Stimulated activated naive CD8-positive, alpha-beta T cell treated with anti-CD3 and anti-CD28 coated beads, Interleukin-15, Interleukin-2, amounts not matched to agents 100 U/mL and 50 U/mL, for 24 hours (primary cell): ENCODE measurements around the gene PPP3CA.

Experiments
- ATAC-seq: fragments of 150-1000 bp; cut with Tn5 transposase; one replicate; pipeline ENCODE4 v1.10.0; 2021
- DNase-seq: peaks from one replicate; pipeline ENCODE4 v3.0.0; 2021

Gene PPP3CA

GRCh38 chr4:101347267-101347556 lies at the start of gene PPP3CA:
Gene PPP3CA (minus strand): TSS chr4:101347526.
- ATAC-seq (no peak), DNase-seq (no peak)

GRCh38 chr4:101393256-101393655 lies 45.9 kb upstream of the PPP3CA start:
- DNase-seq = peak; percentile 23
- ATAC-seq = peak; percentile 97

DNA sequence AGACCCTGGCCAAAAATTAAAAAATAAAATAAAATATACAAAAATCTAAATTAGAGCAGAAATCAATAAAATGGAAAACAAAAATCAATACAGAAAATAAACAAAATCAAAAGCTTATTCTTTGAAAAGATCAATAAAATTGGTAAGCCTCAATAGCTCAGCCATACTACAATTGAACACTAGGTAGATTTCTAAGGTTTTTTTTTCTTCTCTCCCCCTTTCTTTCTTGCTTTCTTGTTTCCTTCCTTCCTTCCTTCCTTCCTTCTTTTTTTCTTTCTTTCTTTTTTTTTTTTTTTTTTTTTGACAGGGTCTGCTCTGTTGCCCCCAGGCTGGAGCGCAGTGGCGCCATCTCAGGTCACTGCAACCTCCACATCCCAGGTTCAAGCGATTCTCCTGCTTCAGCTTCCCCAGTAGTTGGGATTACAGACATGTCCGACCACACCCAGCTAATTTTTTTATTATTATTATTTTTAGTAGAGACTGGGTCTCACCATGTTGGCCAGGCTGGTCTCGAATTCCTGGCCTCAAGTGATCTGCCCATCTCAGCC lies 23.4 kb upstream of the PPP3CA start:
- no peak for ATAC-seq
- no peak for DNase-seq

- ATAC-seq (no peak), DNase-seq (no peak)
Observed at GRCh38 chr4:101367201-101367600, 19.9 kb upstream of the PPP3CA start.

DNA sequence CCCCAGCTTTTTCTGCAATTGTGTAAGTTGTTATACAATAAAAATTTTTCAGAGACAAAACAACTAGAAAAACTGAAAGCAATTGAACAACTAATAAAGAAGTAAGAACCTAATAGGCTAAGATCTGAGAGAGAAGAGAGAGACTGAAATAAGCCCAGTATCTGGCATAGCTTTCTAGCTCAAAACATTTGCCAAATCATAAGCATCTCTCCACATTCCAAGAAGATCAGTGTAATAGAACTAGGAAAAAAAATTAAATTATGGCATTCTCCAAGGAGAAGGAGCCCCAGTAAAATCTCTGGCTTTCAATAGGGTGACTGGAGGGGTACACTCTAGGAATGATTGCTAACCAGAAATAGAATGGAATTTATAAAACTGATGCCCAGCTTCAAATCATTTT lies 19.0 kb upstream of the PPP3CA start:
- DNase-seq (no peak), ATAC-seq (no peak)

DNA sequence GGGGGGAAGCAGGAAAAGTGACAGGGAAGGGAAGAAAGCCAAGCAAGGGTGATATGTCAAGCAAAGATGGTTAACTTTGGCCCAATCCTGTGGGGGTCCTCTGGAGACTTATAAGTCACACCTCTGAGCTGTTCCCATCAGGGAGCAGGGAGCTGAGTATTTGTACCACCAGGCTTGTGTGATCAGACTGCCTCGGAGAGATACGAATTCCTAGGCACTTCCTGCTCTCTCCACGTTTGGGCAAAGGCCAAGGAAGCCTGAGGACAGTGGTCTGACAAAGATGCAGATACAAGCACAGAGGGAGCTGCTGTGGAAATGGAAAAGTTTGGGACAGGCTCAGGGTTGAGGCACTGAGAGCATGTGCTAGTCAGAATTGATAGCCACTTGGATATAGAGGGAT lies 10.4 kb upstream of the PPP3CA start:
- ATAC-seq (no peak), DNase-seq (no peak)

- ATAC-seq (no peak), DNase-seq (no peak)
Observed at GRCh38 chr4:101356928-101357327, 9.6 kb upstream of the PPP3CA start.

DNA sequence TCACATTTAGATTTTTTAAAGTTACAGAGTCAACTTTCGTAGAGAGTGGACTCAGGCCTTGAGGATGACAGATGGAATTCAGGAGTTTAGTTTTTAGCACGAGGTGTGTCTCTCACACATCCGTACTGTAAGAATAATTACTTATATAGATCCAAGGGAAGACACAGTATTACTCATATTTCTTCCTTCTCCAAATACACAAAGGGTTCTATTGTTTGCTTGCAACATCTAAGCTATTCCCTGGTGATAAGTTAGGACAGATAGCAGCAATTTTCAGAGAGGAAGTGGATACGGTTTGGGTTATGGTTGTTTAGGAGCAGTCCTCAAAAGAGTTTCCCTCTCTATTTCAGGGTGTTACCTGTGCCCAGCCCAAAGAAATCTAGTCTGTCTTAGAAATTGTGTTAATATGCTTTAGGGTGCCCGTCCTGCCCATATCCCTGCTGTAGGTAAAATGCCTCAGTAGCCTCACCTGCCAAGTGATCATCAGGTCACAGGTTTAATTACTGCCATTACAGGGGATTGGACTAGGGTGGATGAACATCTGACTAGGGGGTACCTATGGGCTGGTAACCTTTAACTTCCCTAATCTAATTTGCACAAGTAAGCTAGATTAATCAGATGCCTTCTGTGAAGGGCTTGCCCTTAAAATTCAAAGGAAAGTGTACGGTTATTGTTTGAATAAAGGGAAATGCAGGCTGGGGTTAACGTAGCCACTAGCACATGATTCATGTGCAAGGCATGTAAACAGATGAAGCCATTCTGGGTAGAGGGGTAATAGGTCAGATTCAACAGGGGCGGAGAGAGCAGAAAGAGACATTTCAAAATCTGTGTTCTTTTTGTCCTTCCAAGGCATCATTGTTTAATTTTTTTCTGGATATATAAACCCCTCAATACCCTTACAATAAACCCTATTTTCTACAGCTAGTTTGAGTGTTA lies 8.7 kb upstream of the PPP3CA start:
- ATAC-seq (no peak), DNase-seq (no peak)

DNA sequence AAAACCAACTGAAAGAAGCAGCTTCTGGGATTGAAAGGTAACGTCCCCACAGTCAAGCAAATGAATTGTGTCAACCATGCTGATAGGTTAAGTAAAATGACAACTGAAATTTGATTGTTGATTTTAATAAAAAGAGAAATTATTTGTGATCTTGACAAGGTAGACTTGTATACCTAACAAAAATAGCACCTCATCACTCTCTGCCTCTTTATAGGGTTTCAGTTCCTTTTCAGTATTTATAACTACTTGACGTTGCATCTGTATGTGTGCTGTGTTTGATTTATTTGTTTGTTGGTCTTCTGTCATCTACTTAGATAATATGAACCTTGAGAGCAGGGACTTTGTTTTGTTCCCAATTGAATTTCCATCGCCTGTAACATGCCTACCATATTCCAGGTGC lies 7.9 kb upstream of the PPP3CA start:
- DNase-seq (no peak), ATAC-seq (no peak)

DNA sequence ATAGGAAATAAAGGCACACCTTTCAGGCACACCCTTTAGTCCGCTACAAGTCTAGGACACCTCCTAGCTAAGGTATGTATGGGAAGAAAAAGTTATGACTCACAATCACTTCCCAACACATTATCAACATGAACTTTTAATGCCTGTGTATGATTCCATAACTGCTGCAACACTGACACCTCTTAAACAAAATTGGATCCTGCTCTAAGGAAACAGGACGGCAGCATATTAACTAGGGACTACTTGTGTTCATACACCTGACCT lies 2.4 kb upstream of the PPP3CA start:
- no peak for DNase-seq
- ATAC-seq = no peak

DNA sequence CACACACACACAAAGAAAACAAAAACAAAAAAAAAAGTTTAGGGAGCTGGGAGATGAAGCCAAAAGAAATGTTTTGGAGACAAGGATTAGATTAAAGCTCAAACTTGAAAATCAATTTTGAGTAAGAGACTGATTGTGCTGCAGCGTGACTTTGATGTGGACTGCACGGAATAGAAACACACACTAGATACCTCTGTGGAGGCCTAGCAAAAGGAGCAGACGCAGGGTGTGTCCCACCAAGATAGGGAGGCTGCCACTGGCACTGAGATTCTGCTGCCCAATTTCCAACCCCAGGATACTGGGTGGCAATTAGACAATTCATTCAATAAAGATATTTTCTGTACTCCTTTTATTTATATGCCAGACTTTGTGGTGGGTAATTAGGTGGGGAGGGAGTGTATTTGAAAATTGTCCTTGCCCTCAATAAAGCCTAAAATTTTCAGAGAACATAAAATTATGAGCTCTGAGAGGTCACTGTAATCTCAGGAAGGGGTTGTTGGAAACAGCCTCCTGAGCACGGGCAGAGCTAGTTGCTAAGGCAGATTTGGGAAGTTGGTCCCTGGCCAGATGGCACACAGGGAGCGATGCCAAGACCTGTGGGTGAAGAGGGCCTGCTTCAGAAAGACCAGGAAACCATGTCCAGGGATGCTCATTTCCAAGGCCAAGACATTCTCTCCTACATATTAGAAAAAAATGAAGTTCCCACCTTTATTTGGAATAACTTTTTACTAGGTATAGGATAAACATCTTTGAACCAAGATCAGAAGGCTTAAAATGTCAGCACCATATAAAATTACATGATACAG lies 1.9 kb upstream of the PPP3CA start:
- ATAC-seq = no peak
- DNase-seq = no peak

- no peak for DNase-seq
- ATAC-seq = no peak
Observed at GRCh38 chr4:101348367-101348827, 1.1 kb upstream of the PPP3CA start.

DNA sequence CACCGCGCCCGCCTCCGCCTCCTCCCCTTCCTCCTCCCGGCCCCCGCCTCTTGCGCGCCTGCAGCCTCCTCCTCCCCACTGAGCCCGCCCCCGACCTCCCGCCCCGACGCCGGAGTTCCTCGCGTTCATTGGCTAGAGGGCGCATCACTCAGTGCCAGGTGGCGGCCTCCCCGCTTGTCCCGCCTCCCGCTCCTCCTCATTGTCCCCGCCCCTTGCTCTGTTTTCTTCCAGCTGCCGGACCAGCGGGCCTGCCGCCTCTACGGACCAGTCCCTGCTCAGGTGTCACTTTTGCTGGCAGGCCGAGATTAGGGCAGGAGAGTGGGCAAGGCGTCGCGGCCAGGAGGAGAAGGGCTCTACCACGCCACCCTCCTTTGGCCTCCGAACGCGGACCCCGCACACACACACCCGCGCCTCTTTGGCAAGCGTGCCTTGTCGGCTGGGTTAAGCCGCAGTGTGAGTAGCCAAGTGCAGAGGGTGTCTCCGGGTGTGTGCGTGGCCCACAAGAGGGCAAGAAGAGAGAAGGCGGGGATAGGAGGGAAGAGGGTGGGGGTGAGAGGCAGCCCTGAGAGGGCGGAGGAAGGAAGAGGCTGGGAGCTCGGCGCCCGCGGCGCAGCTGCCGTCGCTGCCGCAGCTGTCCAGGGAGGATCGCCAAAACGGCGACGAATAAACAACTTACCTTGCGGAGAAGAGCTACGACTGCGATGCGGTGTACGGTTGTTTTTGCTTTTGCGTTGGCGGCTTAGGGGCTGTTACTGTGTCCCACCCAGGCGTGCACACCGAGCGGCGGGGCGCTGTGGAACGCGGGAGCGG lies 436 bp upstream of the PPP3CA start:
- peak; percentile 99 for DNase-seq
- ATAC-seq = peak; percentile 91

GRCh38 chr4:101346351-101347266 lies 717 bp downstream of the PPP3CA start:
- DNase-seq = peak; percentile 45
- peak; percentile 4 for ATAC-seq

- DNase-seq (peak; percentile 72), ATAC-seq (no peak)
Observed at GRCh38 chr4:101345596-101346350, 1.6 kb downstream of the PPP3CA start.

- DNase-seq = peak; percentile 13
- ATAC-seq = no peak
Observed at GRCh38 chr4:101345271-101345595, 2.1 kb downstream of the PPP3CA start.

- DNase-seq = no peak
- no peak for ATAC-seq
Observed at GRCh38 chr4:101339332-101339731, 8.0 kb downstream of the PPP3CA start.

GRCh38 chr4:101337688-101338087 lies 9.6 kb downstream of the PPP3CA start:
- ATAC-seq = no peak
- DNase-seq = no peak

- ATAC-seq (peak; percentile 40), DNase-seq (no peak)
Observed at GRCh38 chr4:101334963-101335572, 12.3 kb downstream of the PPP3CA start.

DNA sequence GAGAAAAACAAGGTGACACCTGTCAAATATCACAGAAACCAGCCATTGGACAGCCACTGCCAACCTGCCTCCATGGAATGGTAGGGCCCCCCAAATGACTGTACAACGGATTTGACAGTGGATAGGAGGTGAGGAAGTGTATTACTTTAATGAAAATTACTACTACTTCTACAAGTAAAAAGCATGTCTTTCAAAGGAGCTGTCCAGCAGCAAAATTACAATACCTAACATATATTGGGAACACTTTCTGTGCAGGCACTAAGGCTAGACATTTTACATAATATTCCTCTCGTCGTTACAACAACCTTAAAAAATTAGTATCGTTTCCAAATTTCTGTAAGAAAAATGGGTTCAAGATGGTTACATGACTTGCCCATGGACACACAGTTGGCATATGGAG lies 14.9 kb downstream of the PPP3CA start:
- no peak for DNase-seq
- no peak for ATAC-seq
